ENCODE results near the gene DYSF. TPM values are rescaled to one million over a fixed set of nuclear protein-coding genes. Genes with fewer than 3 reads are reported as not detected.

Gene DYSF
- total RNA-seq, 1 experiment from 2014 or later = 0.89 TPM

GRCh38 chr2:71714601-71715240, 261.4 kb downstream of the DYSF start:
- RAD21 ChIA-PET (ENCODE audit: low non-redundant PET in 1 of 2, low total read pairs in 2 of 2, uncharacterized antibody in 2 of 2, unreplicated experiment in 2 of 2) = no interaction called here
- Histone ChIP-seq H3K9me2 (ENCODE audit: insufficient read depth) (no peaks in the 10 kb centered on the region), H3K36me3 (ENCODE audit: control insufficient read depth in 1 of 2, insufficient read depth in 2 of 2, low read length in 2 of 2) (no peaks in the 10 kb centered on the region), H3K27ac (ENCODE audit: low read depth, low read length) (no peak overlapping the region), H3K27me3 (ENCODE audit: insufficient read depth, low read length) (no peaks in the 10 kb centered on the region), H3K9ac (ENCODE audit: low read length) (no peak overlapping the region), H2AFZ (ENCODE audit: low read depth, low read length, poor library complexity, severe bottlenecking) (no peak overlapping the region), H3K4me1 (ENCODE audit: control insufficient read depth in 1 of 2, insufficient read depth in 2 of 2, low read length in 2 of 2) (peaks cover 17 to 25% of the 10 kb centered on the region in 2 experiments), H3K4me3 (replicated peaks in 1 of 2; ENCODE audit: low read depth in 1 of 2, low read length in 2 of 2) (no peak overlapping the region), H3K79me2 (ENCODE audit: insufficient read depth, low read length) (no peaks in the 10 kb centered on the region), H4K20me1 (ENCODE audit: insufficient read depth) (no peaks in the 10 kb centered on the region), H3K9me3 (ENCODE audit: control insufficient read depth in 1 of 2, insufficient read depth in 1 of 2, low read depth in 1 of 2, low read length in 2 of 2) (no peaks in the 10 kb centered on the region), H3K4me2 (ENCODE audit: low read length) (no peak overlapping the region)
- no peak for DNase-seq (ENCODE audit: low read depth, low spot score)
- BruUV-seq (replicated peaks) = no TSS peak
- intact Hi-C loops (cut with micrococcal nuclease) = no loop called here
- CTCF ChIA-PET = no interaction called here
- no peak for TF ChIP-seq ZFX (IDR thresholded peaks at IDR 0.05)
- no peak for TF ChIP-seq FOSL1 (IDR thresholded peaks at IDR 0.05; ENCODE audit: low read depth)
- no peak for TF ChIP-seq CTCF (IDR thresholded peaks at IDR 0.05 in 2 of 3, conservative IDR thresholded peaks at IDR 0.05 in 1 of 3; ENCODE audit: borderline replicate concordance in 1 of 3, insufficient read depth in 1 of 3, low read depth in 2 of 3, low read length in 2 of 3)
- no peak for TF ChIP-seq ATF3 (IDR thresholded peaks at IDR 0.05)
- TF ChIP-seq, protein P1, sequence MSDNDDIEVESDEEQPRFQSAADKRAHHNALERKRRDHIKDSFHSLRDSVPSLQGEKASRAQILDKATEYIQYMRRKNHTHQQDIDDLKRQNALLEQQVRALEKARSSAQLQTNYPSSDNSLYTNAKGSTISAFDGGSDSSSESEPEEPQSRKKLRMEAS (IDR thresholded peaks at IDR 0.05) = no peak
- TF ChIP-seq CBX3 (IDR thresholded peaks at IDR 0.05; ENCODE audit: low read depth) = no peak
- no peak for TF ChIP-seq SP1 (IDR thresholded peaks at IDR 0.05; ENCODE audit: low read depth)
- no peak for TF ChIP-seq ZBTB33 (IDR thresholded peaks at IDR 0.05; ENCODE audit: extremely low read depth, insufficient replicate concordance, low read length)
- TF ChIP-seq EZH2phosphoT487 (IDR thresholded peaks at IDR 0.05; ENCODE audit: borderline replicate concordance) = no peak
- no peak for TF ChIP-seq JUND (IDR thresholded peaks at IDR 0.05)
- no peak for TF ChIP-seq RAD21 (IDR thresholded peaks at IDR 0.05; ENCODE audit: low read depth)
- POLR2A ChIA-PET = no interaction called here
- no peak for ATAC-seq
